Measurements from ENCODE around the gene ZP3.
"Not testable (repeated sequence)": the region's sequence is repeated elsewhere in the genome, so short reads cannot be mapped to it uniquely, and the experiment has no call there.

ZP3 gene

DNA sequence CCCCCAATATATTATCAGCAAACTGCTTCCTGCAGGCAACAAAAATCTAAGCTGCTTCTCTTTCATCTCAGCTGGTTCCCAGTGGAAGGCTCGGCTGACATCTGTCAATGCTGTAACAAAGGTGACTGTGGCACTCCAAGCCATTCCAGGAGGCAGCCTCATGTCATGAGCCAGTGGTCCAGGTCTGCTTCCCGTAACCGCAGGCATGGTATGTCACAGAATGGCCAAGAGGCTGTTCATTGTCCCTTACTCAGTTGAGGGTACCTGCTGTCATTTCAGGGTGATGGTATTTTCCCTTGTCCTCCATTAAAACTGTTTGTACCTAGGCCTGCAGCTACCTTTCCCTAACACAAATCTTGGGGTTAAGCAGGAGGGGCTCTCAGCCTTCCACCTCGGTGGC is 15.7 kb downstream of the ZP3 start:
- not testable (repeated sequence) for DNase-seq (ENCODE audit: low read depth in 2 of 2)

GRCh38 chr7:76441792-76442191 is 17.0 kb downstream of the ZP3 start:
- not testable (repeated sequence) for DNase-seq (ENCODE audit: low read depth in 2 of 2)

- DNase-seq (ENCODE audit: low read depth in 2 of 2), result not testable (repeated sequence)
Measured at GRCh38 chr7:76442664-76443446, 18.1 kb downstream of the ZP3 start.

DNA sequence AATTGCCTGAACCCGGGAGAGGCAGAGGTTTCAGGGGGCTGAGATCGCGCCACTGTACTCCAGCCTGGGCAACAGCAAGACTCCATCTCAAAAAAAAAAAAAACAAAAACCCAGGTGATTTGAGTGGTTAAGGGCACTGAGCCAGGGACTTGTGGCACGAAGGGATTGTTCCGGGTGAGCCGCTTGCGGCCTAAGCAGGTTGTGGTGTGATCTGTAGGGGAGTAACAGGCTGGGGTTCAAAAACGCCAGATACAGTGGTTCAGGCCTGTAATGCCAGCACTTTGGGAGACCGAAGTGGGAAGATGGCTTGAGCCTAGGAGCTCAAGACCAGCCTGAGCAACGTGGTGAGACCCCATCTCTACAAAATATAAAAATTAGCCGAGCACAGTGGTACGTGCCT is 19.1 kb downstream of the ZP3 start:
- DNase-seq (ENCODE audit: low read depth in 2 of 2), result not testable (repeated sequence)

GRCh38 chr7:76445577-76446008 is 20.8 kb downstream of the ZP3 start:
- DNase-seq (ENCODE audit: low read depth in 2 of 2), result not testable (repeated sequence)

- DNase-seq (ENCODE audit: low read depth in 2 of 2), result not testable (repeated sequence)
Measured at GRCh38 chr7:76457017-76457416, 32.3 kb downstream of the ZP3 start.

DNA sequence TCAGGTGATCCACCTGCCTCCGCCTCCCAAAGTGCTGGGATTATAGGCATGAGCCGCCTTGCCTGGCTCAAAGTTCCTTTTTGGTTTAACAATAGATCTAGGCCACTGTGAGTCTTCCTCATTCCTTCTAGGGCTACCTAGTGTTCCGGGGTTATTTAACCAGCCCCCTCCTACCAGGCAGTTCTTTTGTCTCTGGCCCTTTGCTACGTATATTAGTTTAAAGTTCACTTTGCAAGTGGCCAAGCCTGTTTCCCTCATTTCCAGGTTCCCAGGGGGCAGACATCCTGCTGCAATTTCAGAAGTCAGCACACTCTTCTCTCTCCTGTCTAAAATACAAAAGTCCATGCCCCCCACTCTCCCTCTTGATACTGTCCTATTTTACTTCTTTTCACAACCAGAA is 33.8 kb downstream of the ZP3 start:
- DNase-seq (ENCODE audit: low read depth in 2 of 2), result not testable (repeated sequence)

DNA sequence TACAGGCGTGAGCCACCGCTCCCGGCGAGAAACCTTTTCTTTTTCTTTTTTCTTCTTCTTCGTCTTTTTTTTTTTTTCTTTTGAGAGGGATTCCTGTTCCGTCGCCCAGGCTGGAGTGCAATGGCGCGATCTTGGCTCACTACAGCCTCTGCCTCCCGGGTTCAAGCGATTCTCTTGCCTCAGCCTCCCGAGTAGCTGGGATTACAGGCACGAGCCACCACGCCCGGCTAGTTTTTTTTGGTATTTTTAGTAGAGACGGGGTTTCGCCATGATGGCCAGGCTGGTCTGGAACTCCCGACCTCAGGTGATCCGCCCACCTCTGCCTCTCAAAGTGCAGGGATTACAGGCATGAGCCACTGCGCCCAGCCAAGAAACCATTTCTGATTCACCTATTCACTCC is 36.0 kb downstream of the ZP3 start:
- not testable (repeated sequence) for DNase-seq (ENCODE audit: low read depth in 2 of 2)

DNA sequence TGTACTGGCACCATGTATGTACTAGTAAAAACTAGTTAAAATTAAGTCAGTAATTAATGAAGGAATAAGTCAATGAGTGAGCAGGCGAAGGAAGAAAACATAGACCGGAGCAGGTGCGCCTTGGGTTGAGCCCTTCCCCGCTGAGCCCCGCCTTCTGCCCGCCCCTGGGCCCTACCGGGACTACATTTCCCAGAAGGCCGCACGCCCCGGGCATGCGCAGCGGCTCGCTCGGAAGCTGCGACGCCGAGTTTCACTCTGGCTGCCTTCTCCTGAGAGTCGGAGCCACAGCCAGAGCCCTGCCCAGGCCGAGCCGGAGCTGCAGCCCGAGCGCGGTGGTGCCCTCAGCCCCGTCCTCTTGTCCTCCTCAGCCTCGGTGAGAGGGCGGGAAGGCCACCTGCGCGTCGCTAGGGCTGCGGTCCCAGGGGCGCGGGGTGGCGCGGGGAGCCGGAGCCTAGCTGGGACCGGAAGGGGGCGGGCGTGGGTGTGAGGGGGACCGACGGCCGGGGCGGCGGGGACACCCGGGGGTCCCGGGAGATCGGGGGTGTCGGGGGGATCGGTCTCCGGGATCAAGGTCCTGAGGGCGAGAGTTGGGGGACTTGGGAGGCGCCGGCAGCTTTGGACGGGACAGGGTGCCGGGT is 36.8 kb downstream of the ZP3 start, which contains the start of gene DTX2:
Gene DTX2, plus strand, starts transcription at position 246 of the 638 bp plus-strand sequence. CDS start 18,801 bp downstream, outside the sequence.
- DNase-seq (ENCODE audit: low read depth in 2 of 2), result not testable (repeated sequence)

DNA sequence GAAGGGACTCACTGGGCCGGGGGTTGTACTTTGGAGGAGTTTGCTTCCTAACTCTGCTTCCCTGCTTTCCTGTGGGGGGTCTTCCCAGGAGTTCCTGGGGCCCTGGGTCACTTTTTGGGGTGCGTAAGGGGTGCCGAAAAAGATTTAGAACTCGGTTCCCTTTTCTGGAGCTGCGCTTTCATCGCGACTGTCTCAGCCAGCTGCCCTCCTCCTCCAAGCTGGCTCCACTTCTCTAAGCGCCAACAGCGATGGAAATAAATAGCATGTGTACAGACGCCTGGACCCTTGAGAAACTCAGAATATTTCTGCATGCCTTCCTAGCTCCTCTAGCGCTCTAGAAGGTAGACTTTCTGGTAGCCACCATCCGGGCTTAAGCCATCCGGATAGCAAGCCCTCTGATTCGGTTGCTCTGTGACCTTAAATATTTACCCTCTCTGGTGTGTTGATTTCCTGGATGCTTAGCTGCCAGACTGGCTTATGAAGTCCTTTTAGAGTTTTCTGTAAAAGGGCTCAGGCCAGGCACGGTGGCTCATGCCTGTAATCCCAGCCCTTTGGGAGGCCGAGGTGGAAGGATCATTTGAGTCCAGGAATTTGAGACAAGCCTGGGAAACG is 37.6 kb downstream of the ZP3 start:
- not testable (repeated sequence) for DNase-seq (ENCODE audit: low read depth in 2 of 2)

DNA sequence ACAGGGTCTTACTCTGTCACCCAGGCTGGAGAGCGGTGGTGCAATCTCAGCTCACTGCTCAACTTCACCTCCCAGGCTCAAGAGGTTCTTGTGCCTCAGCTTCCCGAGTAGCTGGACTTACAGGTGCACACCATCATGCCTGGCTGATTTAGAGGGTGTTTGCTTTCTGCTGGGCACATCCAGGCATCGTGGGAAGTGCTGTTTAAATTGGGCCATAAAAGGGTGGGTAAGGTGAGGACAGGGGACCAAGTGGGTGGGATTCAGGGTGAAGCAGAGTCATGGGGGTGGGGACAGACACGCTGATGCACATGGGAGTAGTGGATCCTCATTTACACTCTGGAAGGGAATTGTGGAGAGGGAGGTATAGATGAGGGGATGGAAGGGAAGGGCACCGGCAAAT is 40.2 kb downstream of the ZP3 start:
- not testable (repeated sequence) for DNase-seq (ENCODE audit: low read depth in 2 of 2)

- DNase-seq (ENCODE audit: low read depth in 2 of 2), result not testable (repeated sequence)
Measured at GRCh38 chr7:76465950-76466349, 41.2 kb downstream of the ZP3 start.

- DNase-seq (ENCODE audit: low read depth in 2 of 2), result not testable (repeated sequence)
Measured at GRCh38 chr7:76467743-76468404, 43.1 kb downstream of the ZP3 start.

- DNase-seq (ENCODE audit: low read depth in 2 of 2), result not testable (repeated sequence)
Measured at GRCh38 chr7:76471556-76472221, 46.9 kb downstream of the ZP3 start.

DNA sequence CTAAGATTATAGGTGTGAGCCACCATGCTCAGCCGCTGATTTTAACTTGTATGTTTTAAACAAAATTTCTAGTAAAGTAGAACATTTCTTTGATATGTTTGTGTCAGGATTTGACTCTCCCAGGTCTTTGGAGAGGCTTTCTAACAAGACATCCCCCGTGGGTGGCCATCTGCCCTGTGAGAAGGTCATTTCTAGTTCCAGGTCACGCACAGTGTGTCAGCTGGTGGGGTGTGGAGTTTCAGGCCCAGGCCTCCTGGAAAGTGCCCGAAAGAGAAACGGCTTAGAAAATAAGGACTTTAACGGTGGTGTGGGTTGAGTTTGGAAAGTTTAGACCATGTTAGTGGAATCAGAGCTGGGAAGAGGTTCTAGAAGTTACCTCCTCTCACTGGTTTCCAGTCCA is 48.3 kb downstream of the ZP3 start:
- DNase-seq (ENCODE audit: low read depth in 2 of 2), result not testable (repeated sequence)

DNA sequence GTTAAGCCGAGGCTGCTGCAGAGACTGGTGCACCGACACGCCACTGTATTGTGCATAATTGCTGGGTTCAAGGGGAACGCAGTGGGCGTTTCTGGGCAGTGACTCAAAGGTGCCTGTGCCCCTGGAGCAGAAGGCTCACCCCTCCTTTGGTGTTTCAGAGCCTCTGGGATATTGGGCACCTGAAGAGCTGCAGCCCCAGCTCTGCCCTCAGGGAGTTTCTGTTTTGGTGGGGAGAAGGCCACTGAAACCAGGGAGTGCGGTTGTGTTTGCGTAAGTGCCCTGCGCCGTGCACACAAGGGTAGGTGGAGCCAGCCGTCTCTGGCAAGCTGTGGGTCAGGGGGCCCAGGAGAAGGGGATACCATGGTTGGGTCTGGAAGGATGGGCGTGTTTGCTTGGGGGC is 51.5 kb downstream of the ZP3 start:
- not testable (repeated sequence) for DNase-seq (ENCODE audit: low read depth in 2 of 2)

DNA sequence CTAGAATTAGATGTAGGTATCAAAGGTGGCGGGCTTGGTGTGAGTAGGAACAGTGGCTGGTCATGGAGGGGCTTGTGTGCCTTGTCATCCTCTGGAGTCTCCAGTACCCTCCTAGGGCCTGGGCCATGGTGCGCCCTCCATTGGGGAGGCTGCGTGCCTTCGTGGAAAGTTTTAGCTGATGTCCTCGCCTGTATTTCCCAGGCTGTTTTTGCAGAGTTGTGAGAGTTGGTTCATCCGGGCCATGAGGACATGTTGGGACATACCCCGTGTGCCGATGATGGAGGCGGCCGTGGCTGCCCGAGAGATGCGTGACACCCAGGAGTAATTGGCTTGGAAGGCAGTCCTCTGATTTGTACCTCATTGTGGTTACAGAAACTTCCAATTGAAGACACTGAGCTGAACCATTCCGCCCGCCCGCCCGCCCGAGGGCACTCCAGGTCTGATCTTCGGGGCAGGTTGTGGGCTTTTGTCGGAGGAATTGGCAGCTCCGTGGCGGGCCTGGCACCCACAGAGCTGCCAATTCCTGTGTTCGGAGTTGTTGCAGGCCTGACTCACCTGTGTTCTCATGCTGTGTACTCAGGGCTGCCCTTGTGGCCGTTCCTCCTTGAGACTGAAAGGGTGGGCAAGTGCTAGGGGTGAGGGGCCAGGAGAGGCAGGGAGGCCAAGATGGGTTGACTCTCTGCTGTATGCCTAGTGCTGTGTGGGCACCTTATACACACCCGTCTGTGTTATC is 52.2 kb downstream of the ZP3 start:
- not testable (repeated sequence) for DNase-seq (ENCODE audit: low read depth in 2 of 2)

- not testable (repeated sequence) for DNase-seq (ENCODE audit: low read depth in 2 of 2)
Measured at GRCh38 chr7:76479628-76480027, 54.9 kb downstream of the ZP3 start.

GRCh38 chr7:76480403-76481253 is 55.9 kb downstream of the ZP3 start:
- DNase-seq (ENCODE audit: low read depth in 2 of 2), result not testable (repeated sequence)

- not testable (repeated sequence) for DNase-seq (ENCODE audit: low read depth in 2 of 2)
Measured at GRCh38 chr7:76482660-76483059, 57.9 kb downstream of the ZP3 start.
